ENCODE results near the gene SASH3. TPM values are rescaled to one million over a fixed set of nuclear protein-coding genes. Genes with fewer than 3 reads are reported as not detected.

The SASH3 gene
- total RNA-seq, 1 experiment from 2014 or later = 0.42 TPM

GRCh38 chrX:129787336-129788055 lies 7.7 kb downstream of the SASH3 start:
- H3K27ac ChIP-seq (ENCODE audit: low read depth, low read length) = no peak overlapping the region
- no peaks in the 10 kb centered on the region for H4K20me1 ChIP-seq (ENCODE audit: insufficient read depth)
- CTCF ChIA-PET = no interaction called here
- intact Hi-C loops (cut with micrococcal nuclease) = no loop called here
- no peak overlapping the region for H3K9ac ChIP-seq (ENCODE audit: low read length)
- H3K4me3 ChIP-seq (replicated peaks in 1 of 2; ENCODE audit: low read depth in 1 of 2, low read length in 2 of 2) = no peak overlapping the region
- H3K79me2 ChIP-seq (ENCODE audit: insufficient read depth, low read length) = no peaks in the 10 kb centered on the region
- no peaks in the 10 kb centered on the region for H3K4me1 ChIP-seq (ENCODE audit: control insufficient read depth in 1 of 2, insufficient read depth in 2 of 2, low read length in 2 of 2)
- H3K27me3 ChIP-seq (ENCODE audit: insufficient read depth, low read length) = no peaks in the 10 kb centered on the region
- RAD21 ChIA-PET (ENCODE audit: low non-redundant PET in 1 of 2, low total read pairs in 2 of 2, uncharacterized antibody in 2 of 2, unreplicated experiment in 2 of 2) = no interaction called here
- TF ChIP-seq CBX3 (IDR thresholded peaks at IDR 0.05; ENCODE audit: low read depth) (no peak), YY1 (IDR thresholded peaks at IDR 0.05; ENCODE audit: extremely low read depth, insufficient replicate concordance, low read depth, low read length) (no peak), EZH2 (IDR thresholded peaks at IDR 0.05) (no peak), SP1 (IDR thresholded peaks at IDR 0.05; ENCODE audit: low read depth) (no peak), FOSL1 (IDR thresholded peaks at IDR 0.05; ENCODE audit: low read depth) (no peak), REST (IDR thresholded peaks at IDR 0.05; ENCODE audit: low read depth) (no peak), EGR1 (IDR thresholded peaks at IDR 0.05; ENCODE audit: low read depth) (no peak), POLR2AphosphoS5 (IDR thresholded peaks at IDR 0.05; ENCODE audit: low read depth, low read length) (no peak), SRF (IDR thresholded peaks at IDR 0.05; ENCODE audit: low read depth) (no peak), SIN3A (IDR thresholded peaks at IDR 0.05; ENCODE audit: low read depth) (no peak), POLR2A (IDR thresholded peaks at IDR 0.05; ENCODE audit: borderline replicate concordance, extremely low read depth, insufficient read depth, insufficient read length) (no peak), TCF7L2 (IDR thresholded peaks at IDR 0.05; ENCODE audit: borderline replicate concordance, extremely low read depth, insufficient read depth, insufficient read length) (no peak), CEBPB (IDR thresholded peaks at IDR 0.05; ENCODE audit: low read depth) (no peak)
- TF ChIP-seq, protein P1, sequence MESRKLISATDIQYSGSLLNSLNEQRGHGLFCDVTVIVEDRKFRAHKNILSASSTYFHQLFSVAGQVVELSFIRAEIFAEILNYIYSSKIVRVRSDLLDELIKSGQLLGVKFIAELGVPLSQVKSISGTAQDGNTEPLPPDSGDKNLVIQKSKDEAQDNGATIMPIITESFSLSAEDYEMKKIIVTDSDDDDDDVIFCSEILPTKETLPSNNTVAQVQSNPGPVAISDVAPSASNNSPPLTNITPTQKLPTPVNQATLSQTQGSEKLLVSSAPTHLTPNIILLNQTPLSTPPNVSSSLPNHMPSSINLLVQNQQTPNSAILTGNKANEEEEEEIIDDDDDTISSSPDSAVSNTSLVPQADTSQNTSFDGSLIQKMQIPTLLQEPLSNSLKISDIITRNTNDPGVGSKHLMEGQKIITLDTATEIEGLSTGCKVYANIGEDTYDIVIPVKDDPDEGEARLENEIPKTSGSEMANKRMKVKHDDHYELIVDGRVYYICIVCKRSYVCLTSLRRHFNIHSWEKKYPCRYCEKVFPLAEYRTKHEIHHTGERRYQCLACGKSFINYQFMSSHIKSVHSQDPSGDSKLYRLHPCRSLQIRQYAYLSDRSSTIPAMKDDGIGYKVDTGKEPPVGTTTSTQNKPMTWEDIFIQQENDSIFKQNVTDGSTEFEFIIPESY (IDR thresholded peaks at IDR 0.05; ENCODE audit: extremely low read depth, insufficient replicate concordance, low read length) = no peak
- TF ChIP-seq, protein P2, sequence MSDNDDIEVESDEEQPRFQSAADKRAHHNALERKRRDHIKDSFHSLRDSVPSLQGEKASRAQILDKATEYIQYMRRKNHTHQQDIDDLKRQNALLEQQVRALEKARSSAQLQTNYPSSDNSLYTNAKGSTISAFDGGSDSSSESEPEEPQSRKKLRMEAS (IDR thresholded peaks at IDR 0.05) = no peak
- BruUV-seq (replicated peaks) = no TSS peak
- no peak overlapping the region for H3K4me2 ChIP-seq (ENCODE audit: low read length)
- POLR2A ChIA-PET = no interaction called here
- H3K9me2 ChIP-seq (ENCODE audit: insufficient read depth) = no peaks in the 10 kb centered on the region
- no peak overlapping the region for H2AFZ ChIP-seq (ENCODE audit: low read depth, low read length, poor library complexity, severe bottlenecking)
- DNase-seq (ENCODE audit: low read depth, low spot score) = no peak
- no peaks in the 10 kb centered on the region for H3K9me3 ChIP-seq (ENCODE audit: control insufficient read depth in 1 of 2, insufficient read depth in 1 of 2, low read depth in 1 of 2, low read length in 2 of 2)
- H3K36me3 ChIP-seq (ENCODE audit: control insufficient read depth in 1 of 2, insufficient read depth in 2 of 2, low read length in 2 of 2) = no peaks in the 10 kb centered on the region
- no peak for ATAC-seq

Measured in HCT116 (cell line).